GM11168 (cell line): ENCODE measurements around the gene FAH.

Source experiments
- in situ Hi-C: fragments of 300-500 bp; cut with MboI; formaldehyde crosslinking; loops from one replicate; pipeline ENCODE4 v1.12.0; 2022; ENCODE audit warnings: low sequenced_read_pairs; ENCODE audit not compliant: unreplicated experiment

The FAH gene

DNA sequence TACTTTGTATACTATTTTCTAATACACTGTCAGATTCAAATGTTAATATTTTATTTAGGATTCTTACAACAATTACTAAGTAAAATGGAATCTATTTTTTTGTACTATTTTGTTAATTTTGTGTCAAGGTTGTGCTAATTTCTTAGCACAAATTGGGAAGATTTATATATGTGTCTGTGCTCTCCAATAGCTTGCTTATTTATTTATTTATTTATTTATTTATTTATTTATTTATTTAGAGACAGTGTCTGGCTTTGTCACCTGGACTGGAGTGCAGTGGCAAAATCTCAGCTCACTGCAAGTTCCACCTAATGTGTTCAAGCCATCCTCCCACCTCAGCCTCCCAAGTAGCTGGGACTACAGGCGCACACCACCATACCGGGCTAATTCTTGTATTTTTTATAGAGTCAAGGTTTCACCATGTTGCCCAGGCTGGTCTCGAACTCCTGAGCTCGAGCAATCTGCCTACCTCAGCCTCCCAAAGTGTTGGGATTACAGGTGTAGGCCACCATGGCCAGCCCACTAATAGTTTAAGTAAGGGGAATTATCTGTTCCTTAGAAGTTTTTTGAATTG is 64.6 kb downstream of the FAH start:
- in situ Hi-C loops: no loop called here

GRCh38 chr15:80219955-80220354 is 67.2 kb downstream of the FAH start:
- in situ Hi-C loops: no loop called here

- in situ Hi-C loops: no loop called here
Observed at GRCh38 chr15:80228959-80229610, 76.3 kb downstream of the FAH start.

- in situ Hi-C loops: no loop called here
Observed at GRCh38 chr15:80231371-80231770, 78.6 kb downstream of the FAH start.

GRCh38 chr15:80233581-80233980 is 80.8 kb downstream of the FAH start:
- in situ Hi-C loops: no loop called here

DNA sequence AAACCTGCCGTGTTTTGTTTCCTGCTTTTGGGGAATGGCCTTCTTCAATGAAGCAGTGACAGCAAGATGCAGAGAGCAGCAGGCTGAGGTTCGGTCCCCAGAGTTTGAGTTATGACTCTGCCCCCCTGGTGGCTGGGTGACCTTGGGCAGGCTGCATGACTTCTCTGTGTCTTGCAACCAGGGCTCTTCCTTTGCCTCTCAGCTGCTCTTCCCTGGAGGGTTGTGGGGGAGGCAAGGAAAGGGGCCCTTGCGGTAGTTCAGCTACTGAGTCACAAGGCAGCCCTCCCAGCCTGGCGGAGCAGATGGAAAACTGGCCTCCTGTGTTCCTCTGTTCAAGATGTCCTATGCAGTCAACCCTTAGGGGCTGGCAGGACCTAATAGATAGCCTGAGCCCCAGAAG is 82.1 kb downstream of the FAH start:
- in situ Hi-C loops: no loop called here
